ENCODE measurements around the gene VSTM4. TPM values are rescaled to one million over a fixed set of nuclear protein-coding genes. Genes with fewer than 3 reads are reported as not detected.

VSTM4 gene
- total and polyA plus RNA-seq, 11 donors, result 5.6 to 22.1 (median 15.8) TPM

DNA sequence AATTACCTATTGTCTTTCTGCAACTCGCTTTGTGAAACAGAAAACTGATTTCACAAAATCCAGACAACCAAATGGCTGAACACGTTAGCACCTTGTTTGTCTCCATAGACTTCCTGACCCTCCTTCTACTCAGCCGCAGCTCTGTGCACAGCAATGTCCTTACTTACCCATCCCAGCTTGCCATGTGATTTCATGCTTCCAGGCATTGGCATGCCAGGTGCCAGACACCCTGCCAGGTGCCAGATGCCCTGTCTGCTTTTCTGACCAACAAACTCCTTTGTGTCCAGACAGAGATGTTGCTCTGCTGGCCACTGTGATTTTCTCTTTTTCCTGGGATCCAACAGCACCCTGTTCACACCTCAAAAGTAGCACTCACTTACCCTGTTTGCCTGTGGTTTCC lies 34.6 kb upstream of the VSTM4 start:
- intact Hi-C loops (cut with DNase I), result no loop called here
- Histone ChIP-seq H3K4me3 (no peak overlapping the region), H3K9me3 (peaks cover 0 to 15% (median 8%) of the 10 kb centered on the region in 12 donors), H3K4me1 (peaks cover 0 to 8% (median 0%) of the 10 kb centered on the region in 12 donors), H3K27me3 (no peaks in the 10 kb centered on the region), H3K36me3 (no peaks in the 10 kb centered on the region), H3K27ac (no peak overlapping the region)
- no peak for DNase-seq
- 86 to 94% (median 91%) methylated on average over 3 of the region's 3 CpGs for WGBS, 4 donors
- no peak for ATAC-seq
- no peak for TF ChIP-seq CTCF (IDR thresholded peaks at IDR 0.05)
- TF ChIP-seq POLR2A (IDR thresholded peaks at IDR 0.05), result no peak

DNA sequence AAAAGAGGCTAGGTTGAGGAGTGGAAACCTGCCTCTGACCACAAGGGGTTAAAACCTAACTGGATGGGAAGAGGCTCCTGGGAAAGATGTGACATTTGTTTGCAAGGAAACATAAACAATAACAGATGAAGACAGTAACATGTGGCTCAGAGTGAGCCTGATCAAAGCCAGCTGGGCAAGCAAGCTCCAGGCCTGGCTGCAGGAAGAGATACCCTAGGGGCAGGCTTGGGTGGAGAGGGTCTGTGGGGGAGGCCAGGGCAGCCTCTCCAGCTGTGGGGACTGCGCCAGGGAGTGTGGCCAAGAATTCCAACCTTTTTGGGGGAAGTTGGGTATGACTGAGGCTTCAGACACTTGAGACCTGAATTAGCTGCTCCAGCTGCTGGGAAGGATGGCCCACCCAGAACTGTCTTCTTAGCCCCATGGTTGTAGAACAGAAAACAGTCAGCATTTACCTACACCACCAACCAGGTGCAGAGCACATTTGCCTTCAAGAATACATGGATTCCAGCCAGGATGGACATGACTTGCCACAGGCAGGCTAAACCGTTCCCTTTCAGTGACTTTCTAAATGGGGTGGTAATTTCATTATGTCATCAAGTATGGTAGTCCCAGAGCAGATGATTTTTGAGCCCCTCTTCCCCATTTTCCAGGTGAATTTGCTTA lies 28.9 kb upstream of the VSTM4 start:
- H3K9me3 ChIP-seq, result peaks cover 0 to 15% (median 8%) of the 10 kb centered on the region in 12 donors
- ATAC-seq, result peak in 1 of 4 donors; percentile 28
- no peaks in the 10 kb centered on the region for H3K36me3 ChIP-seq
- H3K27ac ChIP-seq, result no peak overlapping the region
- WGBS, 4 donors, result 73 to 93% (median 84%) methylated on average over 2 of the region's 2 CpGs
- H3K4me1 ChIP-seq, result peaks cover 0 to 15% (median 11%) of the 10 kb centered on the region in 12 donors
- no peak overlapping the region for H3K4me3 ChIP-seq
- intact Hi-C loops (cut with DNase I), result no loop called here
- H3K27me3 ChIP-seq, result no peaks in the 10 kb centered on the region
- DNase-seq, result no peak
- TF ChIP-seq POLR2A (IDR thresholded peaks at IDR 0.05) (no peak), CTCF (IDR thresholded peaks at IDR 0.05) (no peak)

DNA sequence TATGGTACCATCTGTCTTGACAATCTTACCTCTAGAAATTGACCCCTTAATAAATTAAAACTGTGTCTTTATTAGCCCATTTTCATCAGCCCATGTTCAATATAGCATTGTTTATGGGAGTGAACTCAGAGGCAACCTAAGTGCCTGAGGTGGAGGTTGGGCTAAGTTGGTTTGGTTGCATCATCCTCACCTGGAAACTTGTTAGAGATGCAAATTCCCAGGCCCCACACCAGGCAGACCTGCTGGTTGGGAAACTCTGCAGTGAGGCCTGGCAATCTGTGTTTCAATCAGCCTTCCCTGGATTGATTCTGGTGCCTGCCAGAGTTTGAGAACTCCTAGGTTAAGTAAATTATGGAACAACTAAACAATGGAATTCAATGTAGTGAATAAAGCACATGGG lies 27.9 kb upstream of the VSTM4 start:
- TF ChIP-seq CTCF (IDR thresholded peaks at IDR 0.05), result no peak
- TF ChIP-seq POLR2A (IDR thresholded peaks at IDR 0.05), result no peak
- no peak overlapping the region for H3K4me3 ChIP-seq
- peaks cover 0 to 24% (median 18%) of the 10 kb centered on the region in 12 donors for H3K4me1 ChIP-seq
- H3K27me3 ChIP-seq, result no peaks in the 10 kb centered on the region
- DNase-seq (no peak), ATAC-seq (no peak)
- H3K36me3 ChIP-seq, result no peaks in the 10 kb centered on the region
- peaks cover 0 to 15% (median 8%) of the 10 kb centered on the region in 12 donors for H3K9me3 ChIP-seq
- H3K27ac ChIP-seq, result no peak overlapping the region
- intact Hi-C loops (cut with DNase I), result no loop called here

DNA sequence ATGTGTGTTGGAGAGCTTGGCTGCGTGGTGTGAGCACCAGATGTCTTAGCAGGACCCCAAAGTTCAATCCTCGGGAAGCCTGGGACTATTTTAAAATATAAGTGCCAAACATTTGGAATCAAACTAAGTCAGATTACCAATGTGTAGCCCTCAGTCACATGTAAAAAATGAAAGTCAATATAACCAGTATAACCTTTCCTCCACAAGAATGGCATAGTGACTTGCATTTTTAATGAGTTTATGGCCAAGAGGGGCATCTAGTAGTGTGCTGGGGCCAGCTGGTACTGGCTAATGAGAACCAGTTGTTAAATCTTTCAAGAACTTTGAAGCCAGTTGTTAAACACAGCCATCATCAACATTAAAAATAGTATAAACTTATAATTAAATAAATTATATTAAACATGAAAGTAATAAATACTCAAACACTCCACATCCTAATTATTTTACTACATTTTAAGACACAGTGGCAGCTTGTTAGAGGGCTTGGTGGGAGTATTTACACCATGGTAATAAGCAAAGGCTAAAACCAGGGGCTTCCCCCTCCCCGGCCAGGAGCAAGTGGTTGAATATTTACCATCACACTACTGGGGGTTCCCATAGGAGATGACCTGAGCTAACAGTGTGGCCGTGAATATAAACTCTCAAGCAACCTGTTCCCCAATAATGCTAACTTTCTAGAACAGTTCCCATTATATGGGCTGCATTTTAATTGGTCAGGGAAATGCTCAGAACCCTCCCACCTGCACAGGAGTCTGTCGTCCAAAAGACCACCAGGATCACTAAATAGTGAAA lies 26.4 kb upstream of the VSTM4 start:
- no peak overlapping the region for H3K4me3 ChIP-seq
- ATAC-seq (no peak), DNase-seq (no peak)
- WGBS, 4 donors, result 90 to 94% (median 92%) methylated on average over 5 of the region's 5 CpGs
- TF ChIP-seq CTCF (IDR thresholded peaks at IDR 0.05) (no peak), POLR2A (IDR thresholded peaks at IDR 0.05) (no peak)
- H3K9me3 ChIP-seq, result peaks cover 0 to 1% (median 0%) of the 10 kb centered on the region in 12 donors
- intact Hi-C loops (cut with DNase I), result no loop called here
- H3K36me3 ChIP-seq, result no peaks in the 10 kb centered on the region
- H3K27me3 ChIP-seq, result no peaks in the 10 kb centered on the region
- H3K4me1 ChIP-seq, result peaks cover 0 to 25% (median 18%) of the 10 kb centered on the region in 12 donors
- H3K27ac ChIP-seq, result no peak overlapping the region

Measured in heart left ventricle (tissue), 16 donors.